HepG2 (cell line): ENCODE data around the gene NTM. TPM values are rescaled to one million over a fixed set of nuclear protein-coding genes. Genes with fewer than 3 reads are reported as not detected.

Experiments used
- ATAC-seq: fragments of 200-7000 bp; cut with Tn5 transposase; 3 replicates; pipeline ENCODE4 v1.9.1; 2020; ENCODE audit warnings: mild to moderate bottlenecking, moderate library complexity
- BruUV-seq: library from RNA; stranded (reverse); fragments of 400-500 nt; replicated peaks from 2 replicates; lab custom pipeline; 2021; lab: Mats Ljungman, UMichigan
- CTCF ChIA-PET: fragments of 300-600 bp; formaldehyde crosslinking; extraction: SDS; loops from one replicate; lab custom pipeline; 2021; ENCODE audit warnings: low total read pairs, inconsistent platforms, low intra/inter-chr PET ratio; lab: Yijun Ruan, JAX
- POLR2A ChIA-PET: fragments of 350-600 bp; sonication (Branson Sonifier 250); formaldehyde crosslinking; loops from one replicate; lab custom pipeline; 2020; ENCODE audit warnings: antibody characterized with exemption, inconsistent platforms; lab: Yijun Ruan, JAX
- DNase-seq: peaks from one replicate; pipeline ENCODE4 v3.0.0-alpha.2; 2015; ENCODE audit warnings: low spot score
- FAIRE-seq: peaks from 3 replicates; lab custom pipeline; 2011; peaks lifted over from hg19 to GRCh38; lab: Jason Lieb, UNC
- H2AFZ ChIP-seq: one replicate; pipeline ENCODE4 v1.6.1; 2011; ENCODE audit warnings: low read length, inconsistent platforms
- H3K27ac ChIP-seq: fragments of 300-600 bp; 3 replicates; pipeline ENCODE4 v1.8.0; 2011; ENCODE audit warnings: mixed run types, mild to moderate bottlenecking, mixed read lengths, low read length, inconsistent platforms; ENCODE audit not compliant: insufficient read depth; ENCODE audit errors: extremely low read length
- H3K27me3 ChIP-seq, 2 experiments: fragments of 200-600 bp in 1 of 2; 2 replicates in 1 of 2; 3 replicates in 1 of 2; pipeline versions ENCODE4 v1.6.0 to v1.8.0; 2011; ENCODE audit warnings: low read length in 2 of 2, mild to moderate bottlenecking in 2 of 2, moderate library complexity in 2 of 2, inconsistent platforms in 1 of 2; ENCODE audit not compliant: insufficient read depth in 2 of 2, control insufficient read depth in 1 of 2
- H3K36me3 ChIP-seq, 2 experiments: fragments of 200-600 bp in 1 of 2; replicated peaks in 1 of 2; 2 replicates in 1 of 2; 3 replicates in 1 of 2; pipeline versions ENCODE4 v1.5.1 to v1.8.0; 2011; ENCODE audit warnings: low read length in 2 of 2, inconsistent platforms in 1 of 2; ENCODE audit not compliant: insufficient read depth in 2 of 2, control insufficient read depth in 1 of 2
- H3K4me1 ChIP-seq: 2 replicates; pipeline ENCODE4 v1.5.1; 2012; ENCODE audit warnings: low read length, inconsistent platforms; ENCODE audit not compliant: insufficient read depth
- H3K4me2 ChIP-seq: 2 replicates; pipeline ENCODE4 v1.6.0; 2011; ENCODE audit warnings: low read depth, low read length, inconsistent platforms
- H3K4me3 ChIP-seq, 3 experiments: fragments of 200-600 bp in 1 of 3; sonication (generic), shearing (Covaris generic) in 1 of 3; replicated peaks in 1 of 3; 2 replicates each; pipeline ENCODE4 v1.5.1; 2011 to 2016; ENCODE audit warnings: low read length in 3 of 3, inconsistent platforms in 2 of 3, low read depth in 2 of 3, mild to moderate bottlenecking in 2 of 3, control low read depth in 1 of 3, mixed read lengths in 1 of 3; ENCODE audit not compliant: insufficient read depth in 1 of 3
- H3K79me2 ChIP-seq: one replicate; pipeline ENCODE4 v1.6.1; 2011; ENCODE audit warnings: low read length, inconsistent platforms; ENCODE audit not compliant: insufficient read depth
- H3K9ac ChIP-seq: 2 replicates; pipeline ENCODE4 v1.6.0; 2011; ENCODE audit warnings: mild to moderate bottlenecking, low read depth, low read length, inconsistent platforms; ENCODE audit not compliant: insufficient read depth
- H3K9me3 ChIP-seq: 2 replicates; pipeline ENCODE4 v1.5.1; 2012; ENCODE audit warnings: mild to moderate bottlenecking, low read length
- H4K20me1 ChIP-seq: 2 replicates; pipeline ENCODE4 v1.6.0; 2011; ENCODE audit warnings: inconsistent platforms, mild to moderate bottlenecking, low read length, moderate library complexity; ENCODE audit not compliant: insufficient read depth
- ARID5B ChIP-seq: IDR thresholded peaks from 2 replicates; pipeline ENCODE4 v1.4.0; 2020; ENCODE audit warnings: mild to moderate bottlenecking, missing genetic modification reagents
- ELF4 ChIP-seq: sonication (generic); formaldehyde crosslinking; IDR thresholded peaks from 2 replicates; pipeline ENCODE4 v1.5.0; 2020; ENCODE audit warnings: missing genetic modification reagents, mild to moderate bottlenecking, moderate library complexity, borderline replicate concordance
- HBP1 ChIP-seq: IDR thresholded peaks from 2 replicates; pipeline ENCODE4 v1.6.1; 2016; ENCODE audit warnings: low read depth, control low read depth
- MAFF ChIP-seq: IDR thresholded peaks from 2 replicates; pipeline ENCODE4 v1.6.1; 2011; ENCODE audit warnings: low read depth, low read length, improper control_type of control experiment
- MNT ChIP-seq: fragments of 450-650 bp; IDR thresholded peaks from 2 replicates; pipeline ENCODE4 v1.6.1; 2016
- NFYC ChIP-seq: IDR thresholded peaks from 2 replicates; pipeline ENCODE4 v1.6.1; 2016; ENCODE audit warnings: missing genetic modification reagents, missing compliant biosample characterization
- NONO ChIP-seq, 2 experiments: fragments of 450-650 bp in 1 of 2; sonication (generic) in 1 of 2; formaldehyde crosslinking in 1 of 2; IDR thresholded peaks in 1 of 2; conservative IDR thresholded peaks in 1 of 2; 2 replicates each; pipeline versions ENCODE4 v1.6.1 to v1.8.0; 2017 to 2022; ENCODE audit warnings: mild to moderate bottlenecking in 1 of 2, missing genetic modification reagents in 1 of 2, moderate library complexity in 1 of 2
- PHF20 ChIP-seq: sonication (generic); formaldehyde crosslinking; IDR thresholded peaks from 2 replicates; pipeline ENCODE4 v1.5.0; 2020; ENCODE audit warnings: mild to moderate bottlenecking, missing genetic modification reagents
- TBX3 ChIP-seq: fragments of 450-650 bp; IDR thresholded peaks from 2 replicates; pipeline ENCODE4 v1.6.1; 2017; ENCODE audit warnings: antibody characterized with exemption, mild to moderate bottlenecking, inconsistent platforms, borderline replicate concordance
- ZFYVE20 ChIP-seq: sonication (generic); formaldehyde crosslinking; IDR thresholded peaks from 2 replicates; pipeline ENCODE4 v1.8.0; 2023; ENCODE audit warnings: low read depth, mild to moderate bottlenecking, moderate library complexity, missing genetic modification reagents, borderline replicate concordance
- ZNF44 ChIP-seq: sonication (generic); formaldehyde crosslinking; IDR thresholded peaks from 2 replicates; pipeline ENCODE4 v1.5.1; 2020; ENCODE audit warnings: mild to moderate bottlenecking, missing genetic modification reagents
- ZNF569 ChIP-seq: sonication (generic); formaldehyde crosslinking; IDR thresholded peaks from 2 replicates; pipeline ENCODE4 v1.5.0; 2020; ENCODE audit warnings: mild to moderate bottlenecking, missing genetic modification reagents, moderate library complexity, borderline replicate concordance
- WGBS: methylation state at CpG from one replicate; pipeline ENCODE4 v1.1.6; 2017; ENCODE audit warnings: low lambda C conversion rate; 5-methylcytosine and 5-hydroxymethylcytosine counted together
- in situ Hi-C: cut with HindIII; loops from 2 replicates; pipeline ENCODE4 v1.10.0; 2017; ENCODE audit warnings: low pct_unique_long_range_greater_than_20kb; ENCODE audit not compliant: extremely low pct_ligation_motif_present
- intact Hi-C: fragments of 100-400 bp; cut with micrococcal nuclease; formaldehyde crosslinking; loops from one replicate; pipeline ENCODE4 v1.10.0; 2022; ENCODE audit not compliant: unreplicated experiment
- polyA plus RNA-seq, 8 experiments: library from polyadenylated mRNA; depleted of rRNA in 3 of 8; stranded (reverse) in 7 of 8; unstranded in 1 of 8; fragments of >200 nt; fragmentation: Illumina TruSeq in 4 of 8; extraction: Trizol in 4 of 8; gene quantifications; 2 replicates each; pipeline versions ENCODE4 v1.2.1 to v1.2.3, GENCODE V29; 2011 to 2016; ENCODE audit warnings: low read depth in 4 of 8, missing spikeins in 1 of 8, mixed read lengths in 1 of 8; ENCODE audit not compliant: insufficient read depth in 1 of 8
- total RNA-seq, 5 experiments: library from RNA; depleted of rRNA; stranded (reverse); fragments of >200 nt; fragmentation: Illumina TruSeq; extraction: Trizol; gene quantifications; 2 replicates each; pipeline ENCODE4 v1.2.3, GENCODE V29; 2016; ENCODE audit warnings: low read depth in 1 of 5

The NTM gene
- total and polyA plus RNA-seq, 2 of the 13 experiments (the other 11 are each of a cell fraction or from before 2014, with no cell fraction given) = not detected

GRCh38 chr11:131689049-131689925, 318.9 kb downstream of the NTM start (continued):
- no peak for TF ChIP-seq ARID5B
- no peak for TF ChIP-seq NONO (IDR thresholded peaks at IDR 0.05)
- TF ChIP-seq NONO (CRISPR knock-in tag; conservative IDR thresholded peaks at IDR 0.05) = no peak

GRCh38 chr11:131690362-131690761, 319.9 kb downstream of the NTM start:
- no peaks in the 10 kb centered on the region for H3K9me3 ChIP-seq
- H3K9ac ChIP-seq = no peak overlapping the region
- peaks cover 0 to 42% of the 10 kb centered on the region in 2 experiments; a peak in 4 of 5 replicates for H3K27me3 ChIP-seq
- no peaks in the 10 kb centered on the region for H3K79me2 ChIP-seq
- FAIRE-seq (no peak), DNase-seq (no peak), ATAC-seq (no peak)
- no peak overlapping the region for H3K4me3 ChIP-seq
- 66% methylated on average over 18 of the region's 23 CpGs for WGBS
- intact Hi-C loops = loop anchor here (5.0 kb wide), 1 partner anchor 337 kb away; no protein-coding TSS in a partner anchor
- H3K36me3 ChIP-seq = no peaks in the 10 kb centered on the region
- CTCF ChIA-PET = no interaction called here
- H3K27ac ChIP-seq = no peak overlapping the region
- H2AFZ ChIP-seq = no peak overlapping the region
- in situ Hi-C loops = loop anchor here (25.0 kb wide), 1 partner anchor 1372 kb away; no protein-coding TSS in a partner anchor
- no peaks in the 10 kb centered on the region for H3K4me1 ChIP-seq
- BruUV-seq = no TSS peak
- TF ChIP-seq ZNF44 (no peak), ZNF569 (no peak), MAFF (no peak), MNT (no peak), TBX3 (no peak), HBP1 (CRISPR knock-in tag) (no peak), ELF4 (CRISPR knock-in tag) (no peak), PHF20 (CRISPR knock-in tag) (no peak), NFYC (CRISPR knock-in tag) (no peak), ZFYVE20 (CRISPR knock-in tag) (no peak)
- no peaks in the 10 kb centered on the region for H4K20me1 ChIP-seq
- POLR2A ChIA-PET = no interaction called here
- H3K4me2 ChIP-seq = no peak overlapping the region
